Right atrium auricular region (tissue), 2 donors: ENCODE data around the gene IGF2. TPM values are rescaled to one million over a fixed set of nuclear protein-coding genes. Genes with fewer than 3 reads are reported as not detected.
A peak's percentile ranks its signal among the peaks of the same experiment; 100 is the strongest.

Source experiments
- DNase-seq: peaks from one replicate; pipeline ENCODE4 v3.0.0-alpha.2; 2019; ENCODE audit warnings: low spot score
- H3K27ac ChIP-seq, 2 donors: fragments of 200-600 bp; sonication (generic); 1 replicate in 1 of 2; 2 replicates in 1 of 2; pipeline ENCODE4 v1.5.1; 2016 to 2019
- H3K27me3 ChIP-seq, 2 donors: fragments of 200-600 bp; sonication (generic); one replicate each; pipeline versions ENCODE4 v1.5.1 to v1.6.0; 2017 to 2019
- H3K36me3 ChIP-seq: fragments of 200-600 bp; sonication (generic); one replicate; pipeline ENCODE4 v1.5.1; 2016
- H3K4me1 ChIP-seq, 2 donors: fragments of 200-600 bp; sonication (generic); one replicate each; pipeline versions ENCODE4 v1.5.1 to v1.6.0; 2017 to 2019
- H3K4me3 ChIP-seq, 2 donors: fragments of 200-600 bp; sonication (generic); 1 replicate in 1 of 2; 2 replicates in 1 of 2; pipeline ENCODE4 v1.5.1; 2017 to 2019; ENCODE audit warnings: mild to moderate bottlenecking in 1 of 2, moderate library complexity in 1 of 2
- H3K9me3 ChIP-seq, 2 donors: fragments of 200-600 bp; sonication (generic); one replicate each; pipeline ENCODE4 v1.5.1; 2019
- CTCF ChIP-seq, 2 donors: fragments of 200-600 bp; sonication (generic); IDR thresholded peaks; one replicate each; pipeline ENCODE4 v1.5.1; 2019; ENCODE audit warnings: antibody characterized with exemption in 2 of 2
- total RNA-seq, 2 donors: library from RNA; depleted of rRNA; stranded (reverse); fragments of >200 nt; gene quantifications; one replicate each; pipeline ENCODE4 v1.1.0, GENCODE V29; 2016

Gene IGF2
- total RNA-seq, 2 donors from 2014 or later = 43.2 to 61.9 TPM

- no peak for DNase-seq
- no peak for TF ChIP-seq CTCF (IDR thresholded peaks at IDR 0.05)
- H3K4me3 ChIP-seq = no peak overlapping the region
- no peaks in the 10 kb centered on the region for H3K36me3 ChIP-seq
- H3K27me3 ChIP-seq = no peaks in the 10 kb centered on the region
- H3K4me1 ChIP-seq = peaks cover 0 to 75% of the 10 kb centered on the region in 2 donors
- no peaks in the 10 kb centered on the region for H3K9me3 ChIP-seq
- H3K27ac ChIP-seq = peak overlapping the region; percentile 66 to 71
These were observed 41.0 kb downstream of the IGF2 start for GRCh38 chr11:2097998-2098690.

- DNase-seq = peak; percentile 77
- Histone ChIP-seq H3K9me3 (no peaks in the 10 kb centered on the region), H3K27ac (peak overlapping the region; percentile 66 to 71), H3K4me1 (peaks cover 0 to 77% of the 10 kb centered on the region in 2 donors), H3K4me3 (peak overlapping the region in 1 of 2 donors; percentile 19), H3K36me3 (no peaks in the 10 kb centered on the region), H3K27me3 (no peaks in the 10 kb centered on the region)
- TF ChIP-seq CTCF (IDR thresholded peaks at IDR 0.05) = no peak
These were observed 41.7 kb downstream of the IGF2 start for GRCh38 chr11:2097356-2097997.

- Histone ChIP-seq H3K4me3 (peak overlapping the region in 1 of 2 donors; percentile 19), H3K9me3 (no peaks in the 10 kb centered on the region), H3K27ac (peak overlapping the region; percentile 66 to 71), H3K4me1 (peaks cover 0 to 77% of the 10 kb centered on the region in 2 donors), H3K27me3 (no peaks in the 10 kb centered on the region), H3K36me3 (no peaks in the 10 kb centered on the region)
- DNase-seq = no peak
- no peak for TF ChIP-seq CTCF (IDR thresholded peaks at IDR 0.05)
These were observed 42.3 kb downstream of the IGF2 start for GRCh38 chr11:2096919-2097301.

- DNase-seq = no peak
- no peak for TF ChIP-seq CTCF (IDR thresholded peaks at IDR 0.05)
- peak overlapping the region; percentile 66 to 71 for H3K27ac ChIP-seq
- H3K4me1 ChIP-seq = peaks cover 0 to 77% of the 10 kb centered on the region in 2 donors
- H3K27me3 ChIP-seq = no peaks in the 10 kb centered on the region
- no peaks in the 10 kb centered on the region for H3K36me3 ChIP-seq
- H3K9me3 ChIP-seq = no peaks in the 10 kb centered on the region
- H3K4me3 ChIP-seq = no peak overlapping the region
These were observed 42.9 kb downstream of the IGF2 start for GRCh38 chr11:2096011-2096918.

GRCh38 chr11:2095542-2095941, 43.6 kb downstream of the IGF2 start:
- no peaks in the 10 kb centered on the region for H3K36me3 ChIP-seq
- H3K27me3 ChIP-seq = no peaks in the 10 kb centered on the region
- H3K4me3 ChIP-seq = no peak overlapping the region
- TF ChIP-seq CTCF (IDR thresholded peaks at IDR 0.05) = no peak
- H3K27ac ChIP-seq = no peak overlapping the region
- peaks cover 0 to 69% of the 10 kb centered on the region in 2 donors for H3K4me1 ChIP-seq
- no peaks in the 10 kb centered on the region for H3K9me3 ChIP-seq
- DNase-seq = no peak
